DND-41 (cell line): ENCODE measurements around the gene FHAD1.

Source experiments
- ATAC-seq: fragments of 200-7000 bp; cut with Tn5 transposase; 3 replicates; pipeline ENCODE4 v1.9.1; 2021; ENCODE audit warnings: low read depth; ENCODE audit not compliant: insufficient read depth
- DNase-seq: peaks from one replicate; pipeline ENCODE4 v3.0.0-alpha.2; 2020
- H2AFZ ChIP-seq: 2 replicates; pipeline ENCODE4 v1.6.0; 2012; ENCODE audit warnings: low read depth, low read length
- H3K27ac ChIP-seq: 2 replicates; pipeline ENCODE4 v1.5.1; 2012; ENCODE audit warnings: low read length, inconsistent platforms
- H3K27me3 ChIP-seq: fragments of 200-600 bp; sonication (generic); 2 replicates; pipeline ENCODE4 v1.6.0; 2012; ENCODE audit warnings: low read length, mild to moderate bottlenecking, inconsistent platforms; ENCODE audit not compliant: insufficient read depth, poor library complexity
- H3K36me3 ChIP-seq: 2 replicates; pipeline ENCODE4 v1.5.1; 2012; ENCODE audit warnings: low read length, inconsistent platforms; ENCODE audit not compliant: insufficient read depth
- H3K4me1 ChIP-seq: 2 replicates; pipeline ENCODE4 v1.5.1; 2012; ENCODE audit warnings: mild to moderate bottlenecking, low read length; ENCODE audit not compliant: insufficient read depth
- H3K4me2 ChIP-seq: 2 replicates; pipeline ENCODE4 v1.6.0; 2012; ENCODE audit warnings: mild to moderate bottlenecking, moderate library complexity, low read length, inconsistent platforms; ENCODE audit not compliant: insufficient read depth
- H3K4me3 ChIP-seq, 2 experiments: fragments of 200-600 bp in 1 of 2; shearing (Covaris generic) in 1 of 2; 2 replicates each; pipeline ENCODE4 v1.5.1; 2012 to 2016; ENCODE audit warnings: inconsistent platforms in 2 of 2, low read length in 2 of 2, mild to moderate bottlenecking in 2 of 2, low read depth in 1 of 2, moderate library complexity in 1 of 2
- H3K79me2 ChIP-seq: 2 replicates; pipeline ENCODE4 v1.6.0; 2012; ENCODE audit warnings: low read length, inconsistent platforms; ENCODE audit not compliant: insufficient read depth
- H3K9ac ChIP-seq: 2 replicates; pipeline ENCODE4 v1.6.0; 2012; ENCODE audit warnings: low read depth, mild to moderate bottlenecking, inconsistent platforms, low read length, moderate library complexity
- H3K9me3 ChIP-seq: 2 replicates; pipeline ENCODE4 v1.5.1; 2012; ENCODE audit warnings: low read length, moderate library complexity, mild to moderate bottlenecking, inconsistent platforms; ENCODE audit not compliant: insufficient read depth, severe bottlenecking
- H4K20me1 ChIP-seq: 2 replicates; pipeline ENCODE4 v1.6.0; 2012; ENCODE audit warnings: low read length; ENCODE audit not compliant: insufficient read depth
- EZH2 ChIP-seq: IDR thresholded peaks from 3 replicates; pipeline ENCODE4 v1.6.1; 2012; ENCODE audit warnings: borderline replicate concordance, low read depth, mild to moderate bottlenecking, moderate library complexity, low read length, inconsistent platforms; ENCODE audit not compliant: severe bottlenecking
- TF ChIP-seq, protein P1 (sequence below): IDR thresholded peaks from 2 replicates; pipeline ENCODE4 v1.5.1; 2012; ENCODE audit warnings: borderline replicate concordance, low read length, moderate library complexity, mild to moderate bottlenecking; ENCODE audit not compliant: poor library complexity, severe bottlenecking; ENCODE audit errors: extremely low read depth

The FHAD1 gene

DNA sequence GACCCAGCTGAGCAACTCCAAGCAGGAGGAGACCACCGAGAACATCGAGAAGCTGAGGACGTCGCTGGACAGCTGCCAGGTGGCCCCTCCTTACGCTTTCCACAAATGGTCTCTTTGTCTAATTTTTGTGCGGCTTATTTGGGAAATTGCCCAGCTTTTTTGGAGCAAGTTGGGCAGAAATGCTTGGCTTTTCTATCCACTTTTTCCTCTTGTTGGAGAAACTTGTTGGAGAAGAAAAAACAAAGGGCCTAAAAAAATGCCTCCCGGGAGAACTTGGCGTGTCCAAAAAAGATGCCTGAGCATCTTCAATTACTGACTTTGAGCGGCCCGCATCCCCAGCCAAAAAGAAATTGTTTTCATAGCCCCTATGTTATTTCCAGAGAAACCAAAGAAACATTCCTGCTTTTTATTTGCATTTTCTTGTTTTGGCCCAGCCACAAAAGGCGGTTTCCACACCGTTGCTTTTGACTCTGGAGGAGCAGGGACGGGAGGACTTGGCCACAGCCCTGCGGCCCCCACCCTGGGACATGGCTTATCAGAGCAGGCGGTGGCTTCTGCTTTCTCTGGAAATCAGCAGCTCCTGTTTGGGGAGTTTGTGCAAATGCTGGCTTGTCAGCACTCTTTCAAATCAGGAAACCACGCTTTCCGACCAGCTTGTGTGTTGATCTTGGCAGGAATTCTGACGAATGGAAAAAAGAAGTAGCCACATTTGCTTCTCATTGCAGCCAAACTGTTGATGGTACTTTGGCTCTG, 81.5 kb downstream of the FHAD1 start:
- H3K9me3 ChIP-seq, result no peaks in the 10 kb centered on the region
- no peak for ATAC-seq

DNA sequence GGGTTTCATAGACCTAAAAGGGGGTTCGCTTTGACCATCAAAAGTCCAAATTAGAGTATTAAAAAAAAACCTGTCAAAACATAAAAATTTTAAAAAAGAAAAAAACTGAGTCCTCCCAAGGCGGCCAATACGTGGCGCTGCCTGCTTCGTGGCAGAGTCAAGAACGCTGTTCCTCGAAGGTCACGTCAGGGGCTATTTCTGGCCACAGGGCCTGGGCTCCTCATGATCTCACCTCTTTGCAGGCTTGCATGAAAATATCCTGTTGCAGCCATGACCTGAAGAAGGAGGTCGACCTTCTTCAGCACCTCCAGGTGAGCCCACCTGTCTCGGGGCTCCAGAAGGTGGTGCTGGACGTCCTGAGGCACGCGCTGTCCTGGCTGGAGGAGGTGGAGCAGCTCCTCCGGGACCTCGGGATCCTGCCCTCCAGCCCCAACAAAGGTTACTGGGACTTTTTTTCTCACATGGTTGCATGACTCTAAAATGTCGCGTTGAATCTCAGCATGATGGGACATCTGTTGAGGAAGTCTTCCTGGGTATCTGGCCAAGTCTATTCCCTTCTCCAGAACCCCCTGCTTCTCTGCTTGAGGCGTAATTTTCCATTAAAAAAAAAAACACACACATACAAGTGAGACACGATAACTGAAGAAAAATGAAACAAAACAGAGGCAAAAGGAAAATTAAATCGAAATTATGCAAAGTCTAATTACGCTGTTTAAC, 82.2 kb downstream of the FHAD1 start:
- H3K9ac ChIP-seq, result no peak overlapping the region
- no peaks in the 10 kb centered on the region for H3K9me3 ChIP-seq
- H3K27me3 ChIP-seq, result peaks cover 6% of the 10 kb centered on the region
- H3K4me1 ChIP-seq, result no peaks in the 10 kb centered on the region
- H3K36me3 ChIP-seq, result no peaks in the 10 kb centered on the region
- ATAC-seq (no peak), DNase-seq (no peak)
- TF ChIP-seq EZH2, result no peak
- TF ChIP-seq, protein P1, sequence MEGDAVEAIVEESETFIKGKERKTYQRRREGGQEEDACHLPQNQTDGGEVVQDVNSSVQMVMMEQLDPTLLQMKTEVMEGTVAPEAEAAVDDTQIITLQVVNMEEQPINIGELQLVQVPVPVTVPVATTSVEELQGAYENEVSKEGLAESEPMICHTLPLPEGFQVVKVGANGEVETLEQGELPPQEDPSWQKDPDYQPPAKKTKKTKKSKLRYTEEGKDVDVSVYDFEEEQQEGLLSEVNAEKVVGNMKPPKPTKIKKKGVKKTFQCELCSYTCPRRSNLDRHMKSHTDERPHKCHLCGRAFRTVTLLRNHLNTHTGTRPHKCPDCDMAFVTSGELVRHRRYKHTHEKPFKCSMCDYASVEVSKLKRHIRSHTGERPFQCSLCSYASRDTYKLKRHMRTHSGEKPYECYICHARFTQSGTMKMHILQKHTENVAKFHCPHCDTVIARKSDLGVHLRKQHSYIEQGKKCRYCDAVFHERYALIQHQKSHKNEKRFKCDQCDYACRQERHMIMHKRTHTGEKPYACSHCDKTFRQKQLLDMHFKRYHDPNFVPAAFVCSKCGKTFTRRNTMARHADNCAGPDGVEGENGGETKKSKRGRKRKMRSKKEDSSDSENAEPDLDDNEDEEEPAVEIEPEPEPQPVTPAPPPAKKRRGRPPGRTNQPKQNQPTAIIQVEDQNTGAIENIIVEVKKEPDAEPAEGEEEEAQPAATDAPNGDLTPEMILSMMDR, result no peak
- no peak overlapping the region for H3K4me3 ChIP-seq
- H3K79me2 ChIP-seq, result no peaks in the 10 kb centered on the region
- H3K27ac ChIP-seq, result no peak overlapping the region
- H3K4me2 ChIP-seq, result no peak overlapping the region
- H4K20me1 ChIP-seq, result no peaks in the 10 kb centered on the region
- no peak overlapping the region for H2AFZ ChIP-seq

More for the DNA sequence above, 81.5 kb downstream of the FHAD1 start:
- TF ChIP-seq, protein P1, result no peak
- TF ChIP-seq EZH2, result no peak
- H3K27me3 ChIP-seq, result peaks cover 6% of the 10 kb centered on the region
- H3K4me3 ChIP-seq, result no peak overlapping the region
- H3K9ac ChIP-seq, result no peak overlapping the region
- DNase-seq, result no peak
- no peak overlapping the region for H2AFZ ChIP-seq
- no peaks in the 10 kb centered on the region for H4K20me1 ChIP-seq
- H3K79me2 ChIP-seq, result no peaks in the 10 kb centered on the region
- H3K36me3 ChIP-seq, result no peaks in the 10 kb centered on the region
- H3K4me1 ChIP-seq, result no peaks in the 10 kb centered on the region
- no peak overlapping the region for H3K4me2 ChIP-seq
- H3K27ac ChIP-seq, result no peak overlapping the region

DNA sequence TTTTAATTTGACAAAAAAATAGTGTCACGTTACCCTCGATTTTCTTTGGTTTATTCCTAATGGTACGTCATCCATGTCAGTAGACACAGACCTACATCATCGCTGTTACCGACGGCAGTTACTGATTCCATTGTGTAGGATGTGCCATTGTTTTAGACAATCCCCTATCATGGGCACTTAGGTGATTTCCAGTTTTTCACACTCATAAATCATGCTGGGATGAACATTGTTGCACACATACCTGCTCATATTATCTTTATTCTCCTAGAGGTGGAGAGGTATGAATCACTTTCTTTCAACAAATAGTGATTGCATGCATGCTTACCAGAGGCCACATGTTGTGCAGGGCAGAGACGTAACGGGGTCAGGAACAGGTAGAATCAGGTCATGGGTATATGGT, 83.0 kb downstream of the FHAD1 start:
- H3K27me3 ChIP-seq, result peaks cover 6% of the 10 kb centered on the region
- no peaks in the 10 kb centered on the region for H3K36me3 ChIP-seq
- H3K4me2 ChIP-seq, result no peak overlapping the region
- H3K9me3 ChIP-seq, result no peaks in the 10 kb centered on the region
- H3K27ac ChIP-seq, result no peak overlapping the region
- ATAC-seq (no peak), DNase-seq (no peak)
- no peaks in the 10 kb centered on the region for H3K79me2 ChIP-seq
- H4K20me1 ChIP-seq, result no peaks in the 10 kb centered on the region
- H3K4me1 ChIP-seq, result no peaks in the 10 kb centered on the region
- no peak overlapping the region for H2AFZ ChIP-seq
- no peak overlapping the region for H3K9ac ChIP-seq
- H3K4me3 ChIP-seq, result no peak overlapping the region
- TF ChIP-seq EZH2, result no peak
- TF ChIP-seq, protein P1, result no peak
